ENCODE results near the gene DLG4.
"Not testable (repeated sequence)": the region's sequence is repeated elsewhere in the genome, so short reads cannot be mapped to it uniquely, and the experiment has no call there.

DLG4 gene

DNA sequence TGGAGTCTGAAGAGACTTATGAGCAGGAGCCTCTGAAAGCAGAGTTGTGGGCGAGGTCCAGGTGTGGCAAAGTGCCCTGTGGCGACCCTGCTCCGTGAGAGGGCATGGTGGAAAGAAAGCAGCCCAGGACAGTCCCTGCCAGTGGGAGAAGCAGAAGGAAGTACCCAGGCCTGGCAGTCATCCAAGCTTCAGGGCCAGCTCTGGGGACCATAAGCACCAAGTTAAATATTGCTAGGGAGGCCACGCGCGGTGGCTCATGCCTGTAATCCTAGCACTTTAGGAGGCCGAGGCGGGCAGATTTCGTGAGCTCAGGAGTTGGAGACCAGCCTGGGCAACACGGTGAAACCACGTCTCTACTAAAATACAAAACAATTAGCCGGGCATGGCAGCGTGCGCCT lies 35.5 kb downstream of the DLG4 start:
- no peak for DNase-seq (ENCODE audit: low read depth)

DNA sequence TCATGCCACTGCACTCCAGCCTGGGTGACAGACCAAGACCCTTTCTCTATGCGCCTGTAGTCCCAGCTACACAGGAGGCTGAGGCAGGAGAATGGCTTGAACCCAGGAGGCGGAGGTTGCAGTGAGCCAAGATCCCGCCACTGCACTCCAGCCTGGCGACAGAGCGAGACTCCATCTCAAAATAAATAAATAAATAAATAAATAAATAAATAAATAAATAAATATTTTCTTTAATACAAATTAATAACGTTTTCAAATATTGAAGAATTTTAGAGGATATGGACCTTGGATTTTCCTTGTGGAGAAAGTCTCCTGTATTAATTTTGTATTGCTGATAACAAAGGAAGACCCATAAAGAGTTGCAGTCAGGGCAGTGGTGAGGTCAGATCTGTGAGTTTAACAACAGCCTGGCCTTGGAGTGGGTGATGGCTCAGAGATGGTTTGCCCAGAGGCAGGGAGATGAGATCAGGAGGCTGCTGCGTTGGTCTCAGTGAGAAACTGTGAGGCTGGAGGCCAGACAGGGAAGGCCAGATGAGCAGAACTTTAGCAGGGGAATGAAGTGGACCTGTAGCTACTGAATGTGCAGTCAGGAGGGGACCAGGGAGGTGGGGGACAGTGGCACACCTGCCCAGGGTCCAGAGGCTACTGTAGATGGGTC lies 36.1 kb downstream of the DLG4 start:
- DNase-seq (ENCODE audit: low read depth), result no peak

- DNase-seq (ENCODE audit: low read depth), result not testable (repeated sequence)
Measured at GRCh38 chr17:7182101-7182500, 37.5 kb downstream of the DLG4 start.

- DNase-seq (ENCODE audit: low read depth), result no peak
Measured at GRCh38 chr17:7179317-7180254, 40.0 kb downstream of the DLG4 start, which contains the start of gene ASGR1. ASGR1 (minus strand) TSS chr17:7179370; CDS start chr17:7178563, 807 bp downstream.

GRCh38 chr17:7178973-7179316 lies 40.7 kb downstream of the DLG4 start:
- no peak for DNase-seq (ENCODE audit: low read depth)

- no peak for DNase-seq (ENCODE audit: low read depth)
Measured at GRCh38 chr17:7177954-7178477, 41.6 kb downstream of the DLG4 start.

DNA sequence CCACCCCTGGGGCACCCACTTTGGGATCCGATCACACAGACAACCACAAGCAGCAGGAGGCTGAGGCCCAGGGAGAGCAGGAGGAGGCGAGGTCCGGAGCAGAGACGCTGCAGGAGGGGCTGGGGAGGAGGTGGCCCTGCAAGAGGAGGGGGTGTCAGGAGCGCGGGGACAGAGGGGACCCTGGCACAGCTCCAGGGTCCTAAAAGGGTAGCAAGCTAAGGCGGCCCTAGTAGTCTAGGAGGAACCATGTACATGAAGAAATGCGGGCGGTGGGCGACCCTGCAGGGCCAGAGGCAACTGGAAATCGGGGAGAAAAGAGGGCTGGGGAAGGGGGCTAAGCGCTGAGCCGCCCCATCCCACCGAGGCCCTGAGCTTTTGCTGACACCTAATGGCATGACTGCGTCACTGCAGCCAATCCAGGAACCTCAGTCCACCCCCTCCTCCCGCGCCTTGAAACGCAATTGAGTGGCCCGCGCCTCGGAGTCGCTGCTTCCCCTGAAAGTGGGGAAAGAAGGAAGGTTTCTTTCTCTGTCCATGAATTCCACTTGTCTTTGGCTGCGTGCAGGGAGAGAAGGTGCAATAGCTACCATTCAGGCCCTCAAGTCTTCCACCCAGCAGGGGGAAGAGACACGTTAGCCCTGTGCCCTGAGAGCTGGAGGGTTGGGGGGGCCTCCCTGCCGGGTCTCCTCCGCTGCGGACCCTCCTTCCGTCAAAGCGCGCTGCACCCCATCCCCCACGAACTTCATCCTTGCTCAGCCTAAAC lies 42.3 kb downstream of the DLG4 start:
- DNase-seq (ENCODE audit: low read depth), result peak; percentile 57

DNA sequence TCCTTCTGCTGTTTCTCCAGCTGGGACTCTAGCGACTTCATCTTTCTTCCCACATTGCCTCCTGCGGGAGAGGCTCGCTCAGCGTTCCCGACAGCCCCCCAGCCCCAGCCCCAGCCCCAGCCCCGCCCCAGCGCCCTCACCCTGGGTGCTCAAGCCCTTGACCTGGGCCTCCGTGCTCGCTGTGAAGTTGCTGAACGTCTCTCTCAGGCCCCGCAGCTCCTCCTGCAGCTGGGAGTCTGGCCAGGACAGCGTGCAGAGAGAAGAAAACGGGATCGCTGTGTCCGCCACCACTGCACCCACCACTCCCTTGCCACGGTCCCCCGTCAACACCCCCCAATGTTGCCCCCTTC lies 42.8 kb downstream of the DLG4 start:
- DNase-seq (ENCODE audit: low read depth), result no peak

- no peak for DNase-seq (ENCODE audit: low read depth)
Measured at GRCh38 chr17:7176107-7176840, 43.4 kb downstream of the DLG4 start.

- no peak for DNase-seq (ENCODE audit: low read depth)
Measured at GRCh38 chr17:7175330-7175733, 44.3 kb downstream of the DLG4 start.

DNA sequence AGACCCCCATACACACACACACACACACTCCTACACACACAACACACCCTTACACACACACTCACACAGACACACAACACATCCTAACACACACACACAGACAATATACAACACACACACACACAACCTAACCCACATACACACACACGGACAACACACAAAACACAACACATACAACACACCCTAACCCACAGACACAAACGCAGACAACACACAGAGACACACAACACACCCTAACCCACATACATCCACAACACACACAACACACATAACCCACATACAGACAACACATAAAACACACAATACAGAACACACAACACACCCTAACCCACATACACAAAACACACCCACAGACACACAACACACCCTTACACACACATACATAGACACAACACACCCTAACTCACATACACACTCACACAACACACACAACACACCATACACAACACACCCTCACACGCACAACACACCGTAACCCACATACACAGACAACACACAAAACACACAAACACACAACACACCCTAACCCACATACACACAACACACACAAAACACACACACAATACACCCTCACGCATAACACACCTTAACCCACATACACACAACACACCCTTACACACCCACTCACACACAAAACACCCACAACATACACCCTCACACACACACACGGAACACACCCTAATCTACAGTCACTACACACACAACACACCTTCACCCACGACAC lies 44.9 kb downstream of the DLG4 start:
- no peak for DNase-seq (ENCODE audit: low read depth)

GRCh38 chr17:7173687-7174602 lies 45.7 kb downstream of the DLG4 start:
- peak; percentile 37 for DNase-seq (ENCODE audit: low read depth)

- DNase-seq (ENCODE audit: low read depth), result not testable (repeated sequence)
Measured at GRCh38 chr17:7172522-7173191, 47.0 kb downstream of the DLG4 start.

- DNase-seq (ENCODE audit: low read depth), result not testable (repeated sequence)
Measured at GRCh38 chr17:7169565-7169908, 50.1 kb downstream of the DLG4 start.

DNA sequence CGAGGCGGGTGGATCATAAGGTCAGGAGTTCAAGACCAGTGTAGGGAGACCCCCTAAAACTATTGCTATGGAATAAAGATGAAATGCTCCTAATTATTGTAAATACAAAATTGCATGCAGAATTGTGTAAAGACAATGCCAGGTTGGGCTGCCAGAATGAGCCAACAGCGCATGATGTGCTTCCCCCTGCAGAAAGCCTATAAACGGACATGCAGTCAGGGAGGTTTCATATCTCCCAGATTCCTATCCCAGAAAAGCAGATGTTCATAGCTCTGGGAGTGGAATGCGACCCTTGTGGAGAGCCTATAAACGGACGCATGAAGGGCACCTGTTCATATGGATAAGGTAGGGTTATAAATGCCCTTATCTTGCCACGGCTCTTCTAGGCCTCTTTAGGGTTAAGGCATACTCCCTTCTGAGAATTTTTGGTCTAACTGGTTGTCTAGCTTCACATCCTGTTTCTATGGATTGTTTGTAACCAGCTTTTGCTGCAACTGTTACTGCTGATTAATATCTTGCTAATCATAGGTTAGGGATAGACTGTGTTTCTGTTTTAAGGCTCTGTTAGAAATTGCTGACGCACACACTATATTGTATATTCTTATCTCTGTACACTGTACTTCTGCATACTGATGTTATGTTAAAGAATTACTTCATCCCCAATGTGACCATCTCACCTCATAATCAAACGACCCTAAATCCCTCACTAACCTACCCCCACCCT lies 50.6 kb downstream of the DLG4 start:
- not testable (repeated sequence) for DNase-seq (ENCODE audit: low read depth)

DNA sequence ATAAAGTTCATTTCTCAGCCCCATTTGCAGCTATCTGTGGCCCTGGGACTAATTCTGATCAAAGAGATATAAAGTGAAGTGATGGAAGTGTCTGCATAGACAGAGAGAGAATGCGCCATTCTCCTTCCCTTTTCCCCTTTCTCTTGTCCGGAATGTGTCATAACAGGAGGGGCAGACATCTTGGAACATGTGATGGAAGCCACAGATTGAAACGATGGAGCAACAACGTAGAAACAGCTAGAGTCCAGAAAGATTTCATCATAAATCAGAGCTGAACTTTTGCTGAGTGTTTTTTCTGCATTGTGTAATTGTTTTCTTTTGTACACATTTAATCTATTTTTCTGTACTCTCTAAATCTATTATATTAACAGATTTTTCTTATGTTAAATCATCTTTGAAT lies 51.8 kb downstream of the DLG4 start:
- no peak for DNase-seq (ENCODE audit: low read depth)

GRCh38 chr17:7166873-7167272 lies 52.8 kb downstream of the DLG4 start:
- DNase-seq (ENCODE audit: low read depth), result no peak

DNA sequence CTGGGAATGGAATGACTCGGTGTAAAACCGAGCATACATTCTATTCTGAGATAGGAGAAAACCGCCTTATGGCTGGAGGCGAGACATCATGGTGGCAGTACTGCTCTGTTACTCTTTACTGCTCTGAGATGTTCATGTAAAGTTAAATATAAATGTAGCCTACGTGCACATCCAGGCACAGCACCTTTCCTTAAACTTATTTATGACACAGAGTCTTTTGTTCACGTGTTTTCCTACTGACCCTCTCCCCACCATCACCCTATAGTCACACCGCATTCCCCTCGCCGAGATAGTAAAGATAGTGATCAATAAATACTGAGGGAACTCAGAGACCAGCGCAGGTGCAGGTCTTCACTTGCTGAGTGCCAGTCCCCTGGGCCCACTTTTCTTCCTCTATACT lies 60.1 kb downstream of the DLG4 start:
- not testable (repeated sequence) for DNase-seq (ENCODE audit: low read depth)

DNA sequence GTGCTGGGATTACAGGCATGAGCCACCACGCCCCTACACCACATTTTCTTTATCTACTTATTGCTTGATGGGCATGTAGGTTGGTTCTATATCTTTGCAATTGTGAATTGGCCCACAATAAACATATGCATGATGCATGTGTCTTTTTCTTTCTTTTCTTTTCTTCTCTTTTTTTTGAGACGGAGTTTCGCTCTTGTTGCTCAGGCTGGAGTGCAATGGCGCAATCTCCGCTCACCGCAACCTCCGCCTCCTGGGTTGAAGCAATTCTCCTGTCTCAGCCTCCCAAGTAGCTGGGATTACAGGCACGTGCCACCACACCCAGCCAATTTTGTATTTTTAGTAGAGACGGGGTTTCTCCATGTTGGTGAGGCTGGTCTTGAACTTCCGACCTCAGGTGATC lies 61.2 kb downstream of the DLG4 start:
- DNase-seq (ENCODE audit: low read depth), result not testable (repeated sequence)

Data from activated T-cell treated with anti-CD3 and anti-CD28 coated beads for 48 hours (primary cell).